Measurements from ENCODE around the gene SMTN. TPM values are rescaled to one million over a fixed set of nuclear protein-coding genes. Genes with fewer than 3 reads are reported as not detected.

The SMTN gene
- total RNA-seq, 2 donors from 2014 or later = 35.5 to 50.1 TPM

GRCh38 chr22:31090217-31091085 is 9.3 kb downstream of the SMTN start:
- H3K4me3 ChIP-seq = no peak overlapping the region
- DNase-seq (no peak), ATAC-seq (no peak)
- H3K4me1 ChIP-seq = peaks cover 26% of the 10 kb centered on the region
- 83 to 91% methylated on average over 12 to 14 of the region's 15 CpGs for WGBS, 2 donors
- TF ChIP-seq CTCF (IDR thresholded peaks at IDR 0.05) (no peak), POLR2A (IDR thresholded peaks at IDR 0.05) (no peak)
- no peaks in the 10 kb centered on the region for H3K9me3 ChIP-seq
- no peaks in the 10 kb centered on the region for H3K27me3 ChIP-seq
- peaks cover 0 to 21% of the 10 kb centered on the region in 2 donors for H3K36me3 ChIP-seq (replicated peaks in 1 of 2; ENCODE audit: insufficient read depth in 1 of 2, low read depth in 2 of 2)
- intact Hi-C loops (cut with DNase I) = no loop called here
- no peak overlapping the region for H3K27ac ChIP-seq

GRCh38 chr22:31091106-31091975 is 10.2 kb downstream of the SMTN start:
- ATAC-seq (no peak), DNase-seq (no peak)
- no peak for TF ChIP-seq POLR2A (IDR thresholded peaks at IDR 0.05)
- TF ChIP-seq CTCF (IDR thresholded peaks at IDR 0.05) = no peak
- Histone ChIP-seq H3K4me1 (peaks cover 17% of the 10 kb centered on the region), H3K4me3 (no peak overlapping the region), H3K27ac (peak overlapping the region in 1 of 4 donors; percentile 4), H3K9me3 (no peaks in the 10 kb centered on the region), H3K27me3 (no peaks in the 10 kb centered on the region), H3K36me3 (replicated peaks in 1 of 2; ENCODE audit: insufficient read depth in 1 of 2, low read depth in 2 of 2) (peaks cover 0 to 25% of the 10 kb centered on the region in 2 donors)
- intact Hi-C loops (cut with DNase I) = no loop called here
- WGBS, 2 donors = 82 to 94% methylated on average over 2 to 19 of the region's 29 CpGs

GRCh38 chr22:31092161-31092560 is 11.0 kb downstream of the SMTN start:
- Histone ChIP-seq H3K4me1 (peaks cover 12% of the 10 kb centered on the region), H3K27me3 (no peaks in the 10 kb centered on the region), H3K4me3 (no peak overlapping the region), H3K36me3 (replicated peaks in 1 of 2; ENCODE audit: insufficient read depth in 1 of 2, low read depth in 2 of 2) (peaks cover 0 to 30% of the 10 kb centered on the region in 2 donors), H3K9me3 (no peaks in the 10 kb centered on the region), H3K27ac (no peak overlapping the region)
- TF ChIP-seq POLR2A (IDR thresholded peaks at IDR 0.05) (no peak), CTCF (IDR thresholded peaks at IDR 0.05) (no peak)
- intact Hi-C loops (cut with DNase I) = no loop called here
- ATAC-seq = no peak
- 90 to 92% methylated on average over 6 to 8 of the region's 9 CpGs for WGBS, 2 donors
- DNase-seq = no peak

GRCh38 chr22:31093086-31093850 is 12.2 kb downstream of the SMTN start:
- Histone ChIP-seq H3K27me3 (no peaks in the 10 kb centered on the region), H3K36me3 (replicated peaks in 1 of 2; ENCODE audit: insufficient read depth in 1 of 2, low read depth in 2 of 2) (peaks cover 0 to 27% of the 10 kb centered on the region in 2 donors), H3K9me3 (no peaks in the 10 kb centered on the region), H3K27ac (peak overlapping the region in 2 of 4 donors; percentile 7 to 28), H3K4me1 (peaks cover 12% of the 10 kb centered on the region), H3K4me3 (no peak overlapping the region)
- DNase-seq (peak in 2 of 4 donors; percentile 59 to 64), ATAC-seq (peak; percentile 6)
- no peak for TF ChIP-seq POLR2A (IDR thresholded peaks at IDR 0.05)
- no peak for TF ChIP-seq CTCF (IDR thresholded peaks at IDR 0.05)
- intact Hi-C loops (cut with DNase I) = no loop called here
- WGBS, 2 donors = 78 to 97% methylated on average over 7 to 26 of the region's 33 CpGs

All from body of pancreas (tissue), 4 donors.